ENCODE data around the gene C5orf52. TPM values are rescaled to one million over a fixed set of nuclear protein-coding genes. Genes with fewer than 3 reads are reported as not detected.

C5orf52 gene
- total and polyA plus RNA-seq, 12 donors, result not detected

DNA sequence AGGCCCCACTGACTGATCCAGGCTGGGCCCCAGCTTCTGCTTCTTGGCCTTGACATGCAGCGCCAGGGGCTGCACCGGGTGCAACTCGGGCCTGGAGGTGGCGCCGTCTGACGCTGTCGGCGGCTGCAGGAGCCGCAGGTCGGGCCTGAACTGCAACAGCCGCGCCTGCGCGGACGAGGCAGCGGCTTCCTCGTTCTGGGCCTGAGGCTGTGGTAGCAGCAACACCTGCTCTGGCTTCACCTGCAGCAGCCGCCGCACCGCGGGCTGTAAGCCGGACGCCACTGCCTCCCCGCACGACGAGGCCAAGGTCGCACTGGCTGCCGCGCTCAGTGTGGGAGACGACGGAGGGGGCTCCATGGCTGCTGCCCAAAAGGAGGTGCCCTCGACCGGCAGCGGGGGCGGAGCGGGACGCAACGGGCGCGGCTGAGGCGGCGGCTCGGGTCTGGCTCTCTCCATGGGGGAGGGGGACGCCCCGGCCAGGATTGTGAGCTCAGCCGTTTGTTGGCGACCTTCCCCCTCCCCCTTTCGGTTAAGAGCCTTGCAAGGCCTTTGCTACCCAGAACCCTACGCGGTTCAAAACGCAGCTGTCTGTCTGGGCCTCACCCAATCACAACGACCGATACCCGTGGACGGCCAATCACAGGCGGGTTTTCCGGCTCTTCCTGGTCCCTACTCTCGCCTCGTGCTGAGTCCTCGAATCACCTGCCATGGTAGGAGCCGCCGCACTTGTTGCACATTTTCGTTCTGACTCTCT lies 19.5 kb upstream of the C5orf52 start:
- H3K4me1 ChIP-seq, result peaks cover 0 to 11% (median 5%) of the 10 kb centered on the region in 9 donors
- DNase-seq (peak; percentile 44 to 74), ATAC-seq (peak; percentile 82 to 95 (median 90))
- H3K4me3 ChIP-seq, result peak overlapping the region; percentile 15 to 57 (median 51)
- H3K27ac ChIP-seq, result peak overlapping the region in 1 of 10 donors; percentile 61
- peaks cover 0 to 13% (median 0%) of the 10 kb centered on the region in 7 donors for H3K27me3 ChIP-seq
- TF ChIP-seq, protein P1, sequence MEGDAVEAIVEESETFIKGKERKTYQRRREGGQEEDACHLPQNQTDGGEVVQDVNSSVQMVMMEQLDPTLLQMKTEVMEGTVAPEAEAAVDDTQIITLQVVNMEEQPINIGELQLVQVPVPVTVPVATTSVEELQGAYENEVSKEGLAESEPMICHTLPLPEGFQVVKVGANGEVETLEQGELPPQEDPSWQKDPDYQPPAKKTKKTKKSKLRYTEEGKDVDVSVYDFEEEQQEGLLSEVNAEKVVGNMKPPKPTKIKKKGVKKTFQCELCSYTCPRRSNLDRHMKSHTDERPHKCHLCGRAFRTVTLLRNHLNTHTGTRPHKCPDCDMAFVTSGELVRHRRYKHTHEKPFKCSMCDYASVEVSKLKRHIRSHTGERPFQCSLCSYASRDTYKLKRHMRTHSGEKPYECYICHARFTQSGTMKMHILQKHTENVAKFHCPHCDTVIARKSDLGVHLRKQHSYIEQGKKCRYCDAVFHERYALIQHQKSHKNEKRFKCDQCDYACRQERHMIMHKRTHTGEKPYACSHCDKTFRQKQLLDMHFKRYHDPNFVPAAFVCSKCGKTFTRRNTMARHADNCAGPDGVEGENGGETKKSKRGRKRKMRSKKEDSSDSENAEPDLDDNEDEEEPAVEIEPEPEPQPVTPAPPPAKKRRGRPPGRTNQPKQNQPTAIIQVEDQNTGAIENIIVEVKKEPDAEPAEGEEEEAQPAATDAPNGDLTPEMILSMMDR (IDR thresholded peaks at IDR 0.05), result peak in 5 of 9 donors; percentile 14 to 49 (median 44)
- H3K9me3 ChIP-seq, result peaks cover 0 to 13% (median 0%) of the 10 kb centered on the region in 11 donors
- no peaks in the 10 kb centered on the region for H3K36me3 ChIP-seq
- 20 to 21% methylated on average over 62 to 63 of the region's 63 CpGs for WGBS, 2 donors
- intact Hi-C loops (cut with DNase I), result no loop called here

DNA sequence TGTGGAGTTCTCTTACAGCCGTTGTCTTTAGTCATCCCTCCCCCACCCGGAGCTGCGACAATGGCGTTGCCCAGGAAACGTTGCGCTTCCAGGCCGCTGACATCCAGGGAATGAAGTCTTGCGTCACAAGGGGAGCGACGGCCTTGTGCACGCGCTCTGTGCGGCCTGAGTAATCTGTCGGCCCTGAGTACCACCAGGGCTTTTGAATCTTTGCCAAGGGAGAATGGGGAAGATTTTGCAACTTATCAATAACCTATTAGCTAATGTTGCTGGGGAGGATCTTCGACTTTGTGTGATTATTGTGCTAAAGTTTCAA lies 19.0 kb upstream of the C5orf52 start, which contains the start of gene SOX30:
Gene SOX30, minus strand, starts transcription at position 62 of the 316 bp plus-strand sequence. CDS start 360 bp downstream, outside the sequence.
- H3K4me3 ChIP-seq, result peak within 1 kb of the TSS; percentile 15 to 57 (median 51)
- H3K4me1 ChIP-seq, result peaks cover 0 to 11% (median 5%) of the 10 kb centered on the region in 9 donors
- H3K36me3 ChIP-seq, result no peaks in the 10 kb centered on the region
- DNase-seq (no peak), ATAC-seq (no peak)
- TF ChIP-seq, protein P1 (IDR thresholded peaks at IDR 0.05), result no peak
- peaks cover 0 to 13% (median 0%) of the 10 kb centered on the region in 7 donors for H3K27me3 ChIP-seq
- H3K9me3 ChIP-seq, result peaks cover 0 to 19% (median under 1%) of the 10 kb centered on the region in 11 donors
- WGBS, 2 donors, result 90 to 94% methylated on average over 15 of the region's 15 CpGs
- intact Hi-C loops (cut with DNase I), result no loop called here
- H3K27ac ChIP-seq, result peak within 1 kb of the TSS in 1 of 10 donors; percentile 61

DNA sequence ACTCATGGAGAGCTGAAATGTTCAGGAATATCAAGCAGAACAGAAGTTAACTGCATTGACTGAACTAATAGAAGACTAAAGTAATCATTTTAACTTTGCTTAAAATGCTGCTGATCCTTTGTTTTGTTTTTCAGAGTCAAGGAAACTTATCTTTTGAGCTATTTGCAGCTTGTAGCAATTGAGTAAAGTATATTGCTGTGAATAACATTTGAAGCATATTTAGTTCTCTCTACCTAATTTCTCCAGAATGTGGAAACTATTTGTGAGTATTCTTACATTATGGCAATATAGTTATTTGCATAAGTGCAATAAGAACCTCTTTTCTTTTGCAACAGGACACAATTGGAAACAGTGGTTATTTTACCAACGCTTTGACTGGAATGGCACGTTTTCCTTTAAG lies 13.8 kb upstream of the C5orf52 start:
- Histone ChIP-seq H3K36me3 (no peaks in the 10 kb centered on the region), H3K4me1 (no peaks in the 10 kb centered on the region), H3K27ac (no peak overlapping the region), H3K27me3 (peaks cover 0 to under 1% (median 0%) of the 10 kb centered on the region in 7 donors), H3K4me3 (no peak overlapping the region), H3K9me3 (peaks cover 0 to 54% (median 7%) of the 10 kb centered on the region in 11 donors)
- ATAC-seq (no peak), DNase-seq (no peak)
- TF ChIP-seq, protein P1 (IDR thresholded peaks at IDR 0.05), result no peak
- 75 to 83% methylated on average over 2 of the region's 2 CpGs for WGBS, 2 donors
- intact Hi-C loops (cut with DNase I), result no loop called here

DNA sequence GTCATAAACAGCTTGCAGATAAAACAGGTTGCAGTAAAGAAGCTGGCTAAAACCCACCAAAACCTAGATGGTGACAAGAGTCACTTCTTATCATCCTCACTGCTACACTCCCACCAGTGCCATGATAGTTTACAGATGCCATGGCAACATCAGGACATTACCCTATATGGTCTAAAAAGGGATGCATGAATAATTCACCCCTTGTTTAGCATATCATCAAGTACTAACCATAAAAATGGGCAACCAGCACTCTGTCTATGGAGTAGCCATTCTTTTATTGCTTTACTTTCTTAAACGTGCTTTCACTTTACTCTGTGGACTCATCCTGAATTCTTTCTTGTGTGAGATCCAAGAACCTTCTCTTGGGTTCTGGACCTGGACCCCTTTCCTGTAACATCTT lies 12.4 kb upstream of the C5orf52 start:
- intact Hi-C loops (cut with DNase I), result no loop called here
- H3K27me3 ChIP-seq, result no peaks in the 10 kb centered on the region
- no peak for DNase-seq
- H3K4me1 ChIP-seq, result no peaks in the 10 kb centered on the region
- WGBS, 2 donors, result 86% methylated on average over 1 of the region's 1 CpG
- no peaks in the 10 kb centered on the region for H3K36me3 ChIP-seq
- TF ChIP-seq, protein P1 (IDR thresholded peaks at IDR 0.05), result no peak
- H3K4me3 ChIP-seq, result no peak overlapping the region
- H3K9me3 ChIP-seq, result peaks cover 0 to 47% (median 7%) of the 10 kb centered on the region in 11 donors
- ATAC-seq, result no peak
- no peak overlapping the region for H3K27ac ChIP-seq
